Measurements from ENCODE around the gene TMEM170A.
"Not testable (repeated sequence)": the region's sequence is repeated elsewhere in the genome, so short reads cannot be mapped to it uniquely, and the experiment has no call there.

The TMEM170A gene

GRCh38 chr16:75457485-75458021 is 6.9 kb downstream of the TMEM170A start:
- no peak for DNase-seq (ENCODE audit: low read depth in 1 of 2, low spot score in 1 of 2)
- in situ Hi-C loops (cut with HindIII; ENCODE audit: low pct_unique_long_range_greater_than_20kb, low sequenced_read_pairs): no loop called here
- no peak for TF ChIP-seq JUND (IDR thresholded peaks at IDR 0.05; ENCODE audit: low read depth)

GRCh38 chr16:75456971-75457370 is 7.5 kb downstream of the TMEM170A start:
- no peak for TF ChIP-seq JUND (IDR thresholded peaks at IDR 0.05; ENCODE audit: low read depth)
- in situ Hi-C loops (cut with HindIII; ENCODE audit: low pct_unique_long_range_greater_than_20kb, low sequenced_read_pairs): no loop called here
- no peak for DNase-seq (ENCODE audit: low read depth in 1 of 2, low spot score in 1 of 2)

- DNase-seq (ENCODE audit: low read depth in 1 of 2, low spot score in 1 of 2); in situ Hi-C loops (cut with HindIII; ENCODE audit: low pct_unique_long_range_greater_than_20kb, low sequenced_read_pairs): not testable (repeated sequence)
These were observed 8.0 kb downstream of the TMEM170A start for GRCh38 chr16:75456486-75456885.

GRCh38 chr16:75455677-75456076 is 8.8 kb downstream of the TMEM170A start:
- TF ChIP-seq JUND (IDR thresholded peaks at IDR 0.05; ENCODE audit: low read depth): no peak
- in situ Hi-C loops (cut with HindIII; ENCODE audit: low pct_unique_long_range_greater_than_20kb, low sequenced_read_pairs): no loop called here
- no peak for DNase-seq (ENCODE audit: low read depth in 1 of 2, low spot score in 1 of 2)

GRCh38 chr16:75452464-75453190 is 11.9 kb downstream of the TMEM170A start:
- in situ Hi-C loops (cut with HindIII; ENCODE audit: low pct_unique_long_range_greater_than_20kb, low sequenced_read_pairs): no loop called here
- no peak for TF ChIP-seq JUND (IDR thresholded peaks at IDR 0.05; ENCODE audit: low read depth)
- DNase-seq (ENCODE audit: low read depth in 1 of 2, low spot score in 1 of 2): no peak

GRCh38 chr16:75446416-75446815 is 18.1 kb downstream of the TMEM170A start:
- in situ Hi-C loops (cut with HindIII; ENCODE audit: low pct_unique_long_range_greater_than_20kb, low sequenced_read_pairs): no loop called here
- DNase-seq (ENCODE audit: low read depth in 1 of 2, low spot score in 1 of 2): no peak
- TF ChIP-seq JUND (IDR thresholded peaks at IDR 0.05; ENCODE audit: low read depth): no peak

GRCh38 chr16:75445298-75445697 is 19.2 kb downstream of the TMEM170A start:
- in situ Hi-C loops (cut with HindIII; ENCODE audit: low pct_unique_long_range_greater_than_20kb, low sequenced_read_pairs): no loop called here
- DNase-seq (ENCODE audit: low read depth in 1 of 2, low spot score in 1 of 2): no peak
- TF ChIP-seq JUND (IDR thresholded peaks at IDR 0.05; ENCODE audit: low read depth): no peak

- DNase-seq (ENCODE audit: low read depth in 1 of 2, low spot score in 1 of 2): no peak
- in situ Hi-C loops (cut with HindIII; ENCODE audit: low pct_unique_long_range_greater_than_20kb, low sequenced_read_pairs): no loop called here
- TF ChIP-seq JUND (IDR thresholded peaks at IDR 0.05; ENCODE audit: low read depth): no peak
These were observed 21.2 kb downstream of the TMEM170A start for GRCh38 chr16:75443298-75443697.

- DNase-seq (ENCODE audit: low read depth in 1 of 2, low spot score in 1 of 2): peak; percentile 74 to 97
- TF ChIP-seq JUND (IDR thresholded peaks at IDR 0.05; ENCODE audit: low read depth): no peak
These were observed 30.6 kb downstream of the TMEM170A start for GRCh38 chr16:75433732-75434413.

GRCh38 chr16:75432828-75433731 is 31.4 kb downstream of the TMEM170A start, which contains the start of gene CFDP1:
CFDP1 (minus strand) TSS chr16:75433503; CDS start chr16:75433352, 151 bp downstream.
- in situ Hi-C loops (cut with HindIII; ENCODE audit: low pct_unique_long_range_greater_than_20kb, low sequenced_read_pairs): no loop called here

More at GRCh38 chr16:75433732-75434413, 30.6 kb downstream of the TMEM170A start:
- in situ Hi-C loops (cut with HindIII; ENCODE audit: low pct_unique_long_range_greater_than_20kb, low sequenced_read_pairs): no loop called here

GRCh38 chr16:75429621-75430403 is 34.7 kb downstream of the TMEM170A start:
- no peak for DNase-seq (ENCODE audit: low read depth in 1 of 2, low spot score in 1 of 2)
- in situ Hi-C loops (cut with HindIII; ENCODE audit: low pct_unique_long_range_greater_than_20kb, low sequenced_read_pairs): no loop called here
- no peak for TF ChIP-seq JUND (IDR thresholded peaks at IDR 0.05; ENCODE audit: low read depth)

More at GRCh38 chr16:75432828-75433731, 31.4 kb downstream of the TMEM170A start, which contains the start of gene CFDP1:
- peak; percentile 92 to 96 for DNase-seq (ENCODE audit: low read depth in 1 of 2, low spot score in 1 of 2)
- no peak for TF ChIP-seq JUND (IDR thresholded peaks at IDR 0.05; ENCODE audit: low read depth)

- in situ Hi-C loops (cut with HindIII; ENCODE audit: low pct_unique_long_range_greater_than_20kb, low sequenced_read_pairs); DNase-seq (ENCODE audit: low read depth in 1 of 2, low spot score in 1 of 2): not testable (repeated sequence)
These were observed 38.0 kb downstream of the TMEM170A start for GRCh38 chr16:75426524-75426923.

- in situ Hi-C loops (cut with HindIII; ENCODE audit: low pct_unique_long_range_greater_than_20kb, low sequenced_read_pairs); DNase-seq (ENCODE audit: low read depth in 1 of 2, low spot score in 1 of 2): not testable (repeated sequence)
These were observed 40.3 kb downstream of the TMEM170A start for GRCh38 chr16:75424105-75424762.
